Liver (tissue), 9 donors: Measurements from ENCODE around the gene GTPBP10. TPM values are rescaled to one million over a fixed set of nuclear protein-coding genes. Genes with fewer than 3 reads are reported as not detected.

Experiments used
- DNase-seq: peaks from one replicate; pipeline ENCODE4 v3.0.0-alpha.2; 2017; ENCODE audit warnings: low spot score
- H3K27ac ChIP-seq, 2 donors: one replicate each; pipeline ENCODE4 v1.7.0; 2013; ENCODE audit warnings: inconsistent platforms in 2 of 2, low read length in 2 of 2, control low read depth in 1 of 2, low read depth in 1 of 2, mild to moderate bottlenecking in 1 of 2
- H3K27me3 ChIP-seq, 4 donors: one replicate each; pipeline versions ENCODE4 v1.6.1 to v1.7.0; 2013; ENCODE audit warnings: low read length in 3 of 4, inconsistent platforms in 1 of 4, mild to moderate bottlenecking in 1 of 4, moderate library complexity in 1 of 4; ENCODE audit not compliant: control insufficient read depth in 4 of 4, insufficient read depth in 4 of 4
- H3K36me3 ChIP-seq, 4 donors: one replicate each; pipeline versions ENCODE4 v1.6.1 to v1.7.0; 2013; ENCODE audit warnings: low read length in 3 of 4, mild to moderate bottlenecking in 3 of 4, low read depth in 1 of 4, moderate library complexity in 1 of 4; ENCODE audit not compliant: control insufficient read depth in 4 of 4, insufficient read depth in 3 of 4
- H3K4me1 ChIP-seq, 4 donors: one replicate each; pipeline versions ENCODE4 v1.6.1 to v1.7.0; 2013; ENCODE audit warnings: low read length in 3 of 4, mild to moderate bottlenecking in 3 of 4, moderate library complexity in 1 of 4; ENCODE audit not compliant: control insufficient read depth in 4 of 4, insufficient read depth in 4 of 4
- H3K4me3 ChIP-seq, 3 donors: one replicate each; pipeline versions ENCODE4 v1.6.1 to v1.7.0; 2013; ENCODE audit warnings: low read length in 3 of 3, control low read depth in 1 of 3, low read depth in 1 of 3, mild to moderate bottlenecking in 1 of 3
- H3K9ac ChIP-seq, 2 donors: one replicate each; pipeline ENCODE4 v1.7.0; 2013; ENCODE audit warnings: low read length in 2 of 2, mild to moderate bottlenecking in 2 of 2, moderate library complexity in 2 of 2, control low read depth in 1 of 2, low read depth in 1 of 2
- H3K9me3 ChIP-seq, 4 donors: one replicate each; pipeline versions ENCODE4 v1.6.1 to v1.7.0; 2013; ENCODE audit warnings: low read length in 3 of 4; ENCODE audit not compliant: control insufficient read depth in 4 of 4
- EGR1 ChIP-seq, 2 donors: IDR thresholded peaks; 2 replicates each; pipeline ENCODE4 v1.6.1; 2016 to 2018; ENCODE audit warnings: antibody characterized with exemption in 2 of 2, low read depth in 2 of 2
- FOXA1 ChIP-seq: IDR thresholded peaks from 2 replicates; pipeline ENCODE4 v1.6.1; 2016; ENCODE audit warnings: antibody characterized with exemption
- FOXA2 ChIP-seq: IDR thresholded peaks from 2 replicates; pipeline ENCODE4 v1.6.1; 2016; ENCODE audit warnings: antibody characterized with exemption
- GABPA ChIP-seq, 2 donors: IDR thresholded peaks in 1 of 2; conservative IDR thresholded peaks in 1 of 2; 2 replicates each; pipeline ENCODE4 v1.6.1; 2016; ENCODE audit warnings: antibody characterized with exemption in 2 of 2, mild to moderate bottlenecking in 1 of 2, moderate library complexity in 1 of 2
- HNF4A ChIP-seq, 2 donors: conservative IDR thresholded peaks; 2 replicates each; pipeline ENCODE4 v1.6.1; 2016; ENCODE audit warnings: antibody characterized with exemption in 2 of 2, mild to moderate bottlenecking in 2 of 2
- HNF4G ChIP-seq: IDR thresholded peaks from 2 replicates; pipeline ENCODE4 v1.6.1; 2016; ENCODE audit warnings: antibody characterized with exemption
- JUND ChIP-seq, 2 donors: IDR thresholded peaks; 2 replicates each; pipeline ENCODE4 v1.6.1; 2016; ENCODE audit warnings: antibody characterized with exemption in 2 of 2
- NR2F2 ChIP-seq: IDR thresholded peaks from 2 replicates; pipeline ENCODE4 v1.6.1; 2016; ENCODE audit warnings: antibody characterized with exemption
- RAD21 ChIP-seq, 2 donors: IDR thresholded peaks; 2 replicates each; pipeline ENCODE4 v1.6.1; 2016; ENCODE audit warnings: antibody characterized with exemption in 2 of 2, mild to moderate bottlenecking in 2 of 2
- RXRA ChIP-seq, 2 donors: IDR thresholded peaks; 2 replicates each; pipeline ENCODE4 v1.6.1; 2017 to 2018; ENCODE audit warnings: antibody characterized with exemption in 2 of 2, mild to moderate bottlenecking in 1 of 2
- SP1 ChIP-seq: IDR thresholded peaks from 2 replicates; pipeline ENCODE4 v1.6.1; 2018; ENCODE audit warnings: antibody characterized with exemption, mild to moderate bottlenecking
- TAF1 ChIP-seq: conservative IDR thresholded peaks from 2 replicates; pipeline ENCODE4 v1.6.1; 2016; ENCODE audit warnings: antibody characterized with exemption, mild to moderate bottlenecking
- YY1 ChIP-seq: IDR thresholded peaks from 2 replicates; pipeline ENCODE4 v1.6.1; 2016; ENCODE audit warnings: antibody characterized with exemption, mild to moderate bottlenecking
- WGBS: extraction: QIAGEN DNeasy Blood & Tissue Kit; methylation state at CpG from one replicate; pipeline ENCODE4 v1.1.7; 2013; 5-methylcytosine and 5-hydroxymethylcytosine counted together
- polyA plus RNA-seq, 2 donors: library from polyadenylated mRNA; stranded (reverse) in 1 of 2; unstranded in 1 of 2; fragments of 200-250 nt in 1 of 2; fragments of >200 nt in 1 of 2; fragmentation: Nextera tagmentation in 1 of 2; extraction: Ambion mirVana in 1 of 2; gene quantifications; one replicate each; pipeline versions ENCODE4 v1.2.1 to v1.2.3, GENCODE V29; 2013 to 2015
- total RNA-seq, 2 donors: library from RNA; depleted of rRNA; stranded (reverse); fragments of >200 nt; gene quantifications; one replicate each; pipeline ENCODE4 v1.2.3, GENCODE V29; 2014
- TF ChIP-seq, protein P1 (sequence below): IDR thresholded peaks from 2 replicates; pipeline ENCODE4 v1.6.1; 2016; ENCODE audit warnings: antibody characterized with exemption
- TF ChIP-seq, protein P2 (sequence below): IDR thresholded peaks from 2 replicates; pipeline ENCODE4 v1.6.1; 2016; ENCODE audit warnings: antibody characterized with exemption
- TF ChIP-seq, protein P3 (sequence below): fragments of 150-350 bp; IDR thresholded peaks from 2 replicates; pipeline ENCODE4 v1.5.1; 2017; ENCODE audit warnings: improper control_type of control experiment, low read depth, low read length; ENCODE audit not compliant: missing input control
- TF ChIP-seq, protein P4 (sequence below): IDR thresholded peaks from 2 replicates; pipeline ENCODE4 v1.6.1; 2016; ENCODE audit warnings: antibody characterized with exemption, mild to moderate bottlenecking
- TF ChIP-seq, protein P5 (sequence below): IDR thresholded peaks from 2 replicates; pipeline ENCODE4 v1.6.1; 2016; ENCODE audit warnings: antibody characterized with exemption
- donor health status: healthy.
- donor health status: healthy.
- donor health status: healthy.
- donor health status: healthy.
- donor health status: healthy.

GTPBP10 gene
- total and polyA plus RNA-seq, 4 donors: 6.5 to 18.9 (median 12.2) TPM

DNA sequence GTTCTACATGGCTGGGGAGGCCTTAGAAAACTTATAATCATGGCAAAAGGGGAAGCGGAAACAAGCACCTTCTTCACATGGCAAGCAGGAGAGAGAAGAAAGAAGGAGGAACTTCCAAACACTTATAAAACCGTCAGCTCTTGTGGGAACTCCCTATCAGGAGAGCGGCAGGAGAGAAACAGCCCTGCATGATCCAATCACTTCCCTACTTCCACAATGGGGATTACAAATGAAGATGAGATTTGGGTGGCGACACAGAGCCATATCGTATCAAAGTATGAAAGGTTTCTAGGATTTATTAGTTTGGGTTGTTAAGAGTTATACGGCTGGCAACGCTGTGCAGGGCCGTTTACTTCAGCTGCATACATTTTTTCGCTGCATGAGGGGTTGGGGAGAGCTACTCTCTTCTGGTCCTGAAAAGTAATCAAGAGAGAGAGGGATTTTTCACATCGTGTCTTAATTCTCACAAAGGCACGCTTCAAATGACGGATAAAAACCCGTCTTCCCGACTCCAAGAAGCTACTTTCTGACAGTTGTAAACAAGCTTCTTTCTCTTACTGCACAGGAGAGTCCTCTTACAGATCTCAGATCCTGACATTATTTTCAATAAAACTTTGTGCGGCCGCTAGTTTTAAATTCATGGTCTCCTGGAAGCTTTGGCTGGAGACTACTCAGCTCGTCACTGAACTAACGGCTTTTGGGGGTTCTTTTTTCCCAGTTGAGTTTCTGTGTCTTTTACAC, 751 bp upstream of the GTPBP10 start:
- no peaks in the 10 kb centered on the region for H3K9me3 ChIP-seq
- TF ChIP-seq JUND (IDR thresholded peaks at IDR 0.05) (no peak), YY1 (no peak), TAF1 (no peak), GABPA (IDR thresholded peaks at IDR 0.05 in 1 of 2, conservative IDR thresholded peaks at IDR 0.05 in 1 of 2) (no peak), RXRA (IDR thresholded peaks at IDR 0.05) (no peak), RAD21 (IDR thresholded peaks at IDR 0.05) (no peak), FOXA2 (no peak), SP1 (no peak), NR2F2 (no peak), EGR1 (IDR thresholded peaks at IDR 0.05; ENCODE audit: low read depth in 2 of 2) (no peak)
- TF ChIP-seq, protein P1, sequence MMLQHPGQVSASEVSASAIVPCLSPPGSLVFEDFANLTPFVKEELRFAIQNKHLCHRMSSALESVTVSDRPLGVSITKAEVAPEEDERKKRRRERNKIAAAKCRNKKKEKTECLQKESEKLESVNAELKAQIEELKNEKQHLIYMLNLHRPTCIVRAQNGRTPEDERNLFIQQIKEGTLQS: no peak
- TF ChIP-seq, protein P2, sequence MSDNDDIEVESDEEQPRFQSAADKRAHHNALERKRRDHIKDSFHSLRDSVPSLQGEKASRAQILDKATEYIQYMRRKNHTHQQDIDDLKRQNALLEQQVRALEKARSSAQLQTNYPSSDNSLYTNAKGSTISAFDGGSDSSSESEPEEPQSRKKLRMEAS: no peak
- TF ChIP-seq, protein P3, sequence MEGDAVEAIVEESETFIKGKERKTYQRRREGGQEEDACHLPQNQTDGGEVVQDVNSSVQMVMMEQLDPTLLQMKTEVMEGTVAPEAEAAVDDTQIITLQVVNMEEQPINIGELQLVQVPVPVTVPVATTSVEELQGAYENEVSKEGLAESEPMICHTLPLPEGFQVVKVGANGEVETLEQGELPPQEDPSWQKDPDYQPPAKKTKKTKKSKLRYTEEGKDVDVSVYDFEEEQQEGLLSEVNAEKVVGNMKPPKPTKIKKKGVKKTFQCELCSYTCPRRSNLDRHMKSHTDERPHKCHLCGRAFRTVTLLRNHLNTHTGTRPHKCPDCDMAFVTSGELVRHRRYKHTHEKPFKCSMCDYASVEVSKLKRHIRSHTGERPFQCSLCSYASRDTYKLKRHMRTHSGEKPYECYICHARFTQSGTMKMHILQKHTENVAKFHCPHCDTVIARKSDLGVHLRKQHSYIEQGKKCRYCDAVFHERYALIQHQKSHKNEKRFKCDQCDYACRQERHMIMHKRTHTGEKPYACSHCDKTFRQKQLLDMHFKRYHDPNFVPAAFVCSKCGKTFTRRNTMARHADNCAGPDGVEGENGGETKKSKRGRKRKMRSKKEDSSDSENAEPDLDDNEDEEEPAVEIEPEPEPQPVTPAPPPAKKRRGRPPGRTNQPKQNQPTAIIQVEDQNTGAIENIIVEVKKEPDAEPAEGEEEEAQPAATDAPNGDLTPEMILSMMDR: no peak
- TF ChIP-seq, protein P4, sequence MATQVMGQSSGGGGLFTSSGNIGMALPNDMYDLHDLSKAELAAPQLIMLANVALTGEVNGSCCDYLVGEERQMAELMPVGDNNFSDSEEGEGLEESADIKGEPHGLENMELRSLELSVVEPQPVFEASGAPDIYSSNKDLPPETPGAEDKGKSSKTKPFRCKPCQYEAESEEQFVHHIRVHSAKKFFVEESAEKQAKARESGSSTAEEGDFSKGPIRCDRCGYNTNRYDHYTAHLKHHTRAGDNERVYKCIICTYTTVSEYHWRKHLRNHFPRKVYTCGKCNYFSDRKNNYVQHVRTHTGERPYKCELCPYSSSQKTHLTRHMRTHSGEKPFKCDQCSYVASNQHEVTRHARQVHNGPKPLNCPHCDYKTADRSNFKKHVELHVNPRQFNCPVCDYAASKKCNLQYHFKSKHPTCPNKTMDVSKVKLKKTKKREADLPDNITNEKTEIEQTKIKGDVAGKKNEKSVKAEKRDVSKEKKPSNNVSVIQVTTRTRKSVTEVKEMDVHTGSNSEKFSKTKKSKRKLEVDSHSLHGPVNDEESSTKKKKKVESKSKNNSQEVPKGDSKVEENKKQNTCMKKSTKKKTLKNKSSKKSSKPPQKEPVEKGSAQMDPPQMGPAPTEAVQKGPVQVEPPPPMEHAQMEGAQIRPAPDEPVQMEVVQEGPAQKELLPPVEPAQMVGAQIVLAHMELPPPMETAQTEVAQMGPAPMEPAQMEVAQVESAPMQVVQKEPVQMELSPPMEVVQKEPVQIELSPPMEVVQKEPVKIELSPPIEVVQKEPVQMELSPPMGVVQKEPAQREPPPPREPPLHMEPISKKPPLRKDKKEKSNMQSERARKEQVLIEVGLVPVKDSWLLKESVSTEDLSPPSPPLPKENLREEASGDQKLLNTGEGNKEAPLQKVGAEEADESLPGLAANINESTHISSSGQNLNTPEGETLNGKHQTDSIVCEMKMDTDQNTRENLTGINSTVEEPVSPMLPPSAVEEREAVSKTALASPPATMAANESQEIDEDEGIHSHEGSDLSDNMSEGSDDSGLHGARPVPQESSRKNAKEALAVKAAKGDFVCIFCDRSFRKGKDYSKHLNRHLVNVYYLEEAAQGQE: no peak
- H3K36me3 ChIP-seq: no peaks in the 10 kb centered on the region
- peak overlapping the region; percentile 94 to 96 for H3K9ac ChIP-seq
- DNase-seq: no peak
- peaks cover 3 to 18% (median 4%) of the 10 kb centered on the region in 4 donors for H3K4me1 ChIP-seq
- WGBS: 8% methylated on average over 18 of the region's 18 CpGs
- peak overlapping the region; percentile 87 to 96 for H3K27ac ChIP-seq
- peak overlapping the region; percentile 60 to 97 (median 76) for H3K4me3 ChIP-seq
- no peaks in the 10 kb centered on the region for H3K27me3 ChIP-seq

DNA sequence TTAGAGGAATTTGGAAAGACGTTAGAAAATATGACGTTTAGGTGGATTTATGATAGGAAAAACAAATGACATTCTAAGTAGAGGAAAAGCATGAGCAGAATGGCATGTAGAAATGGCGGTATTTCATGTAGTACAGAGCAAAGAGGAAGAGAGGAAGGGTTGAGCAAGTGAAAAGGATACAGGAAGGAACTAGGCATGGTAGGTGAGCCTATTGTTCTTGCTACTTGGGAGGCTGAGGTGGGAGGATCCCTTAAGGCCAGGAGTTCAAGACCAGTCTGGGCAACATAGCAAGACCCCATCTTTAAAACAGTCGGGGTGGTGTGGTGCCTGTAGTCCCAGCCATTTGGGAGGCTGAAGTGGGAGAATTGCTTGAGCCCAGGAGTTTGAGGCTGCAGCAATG, 1.2 kb downstream of the GTPBP10 start:
- Histone ChIP-seq H3K9me3 (no peaks in the 10 kb centered on the region), H3K27ac (peak overlapping the region; percentile 87 to 96), H3K27me3 (no peaks in the 10 kb centered on the region), H3K4me3 (peak overlapping the region in 1 of 3 donors; percentile 60), H3K9ac (no peak overlapping the region), H3K4me1 (peaks cover 3 to 18% (median 4%) of the 10 kb centered on the region in 4 donors), H3K36me3 (no peaks in the 10 kb centered on the region)
- WGBS: 62% methylated on average over 4 of the region's 4 CpGs
- DNase-seq: no peak
- TF ChIP-seq NR2F2: no peak
- no peak for TF ChIP-seq RAD21 (IDR thresholded peaks at IDR 0.05)
- TF ChIP-seq, protein P4: no peak
- TF ChIP-seq, protein P5, sequence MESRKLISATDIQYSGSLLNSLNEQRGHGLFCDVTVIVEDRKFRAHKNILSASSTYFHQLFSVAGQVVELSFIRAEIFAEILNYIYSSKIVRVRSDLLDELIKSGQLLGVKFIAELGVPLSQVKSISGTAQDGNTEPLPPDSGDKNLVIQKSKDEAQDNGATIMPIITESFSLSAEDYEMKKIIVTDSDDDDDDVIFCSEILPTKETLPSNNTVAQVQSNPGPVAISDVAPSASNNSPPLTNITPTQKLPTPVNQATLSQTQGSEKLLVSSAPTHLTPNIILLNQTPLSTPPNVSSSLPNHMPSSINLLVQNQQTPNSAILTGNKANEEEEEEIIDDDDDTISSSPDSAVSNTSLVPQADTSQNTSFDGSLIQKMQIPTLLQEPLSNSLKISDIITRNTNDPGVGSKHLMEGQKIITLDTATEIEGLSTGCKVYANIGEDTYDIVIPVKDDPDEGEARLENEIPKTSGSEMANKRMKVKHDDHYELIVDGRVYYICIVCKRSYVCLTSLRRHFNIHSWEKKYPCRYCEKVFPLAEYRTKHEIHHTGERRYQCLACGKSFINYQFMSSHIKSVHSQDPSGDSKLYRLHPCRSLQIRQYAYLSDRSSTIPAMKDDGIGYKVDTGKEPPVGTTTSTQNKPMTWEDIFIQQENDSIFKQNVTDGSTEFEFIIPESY: no peak
- TF ChIP-seq, protein P1: no peak
- TF ChIP-seq YY1: no peak
- no peak for TF ChIP-seq HNF4A (conservative IDR thresholded peaks at IDR 0.05)
- no peak for TF ChIP-seq HNF4G
- TF ChIP-seq TAF1: no peak
- no peak for TF ChIP-seq FOXA1
- no peak for TF ChIP-seq GABPA (IDR thresholded peaks at IDR 0.05 in 1 of 2, conservative IDR thresholded peaks at IDR 0.05 in 1 of 2)
- TF ChIP-seq EGR1 (IDR thresholded peaks at IDR 0.05; ENCODE audit: low read depth in 2 of 2): no peak
- no peak for TF ChIP-seq JUND (IDR thresholded peaks at IDR 0.05)
- TF ChIP-seq, protein P2: no peak
- TF ChIP-seq FOXA2: no peak
- TF ChIP-seq RXRA (IDR thresholded peaks at IDR 0.05): no peak
